ENCODE data around the gene ZNF548. TPM values are rescaled to one million over a fixed set of nuclear protein-coding genes. Genes with fewer than 3 reads are reported as not detected.

Gene ZNF548
- 14.4 TPM for total RNA-seq
- long read RNA-seq, transcript ZNF548-201 (4 exons, 2,115 nt): major isoform, 27 of 29 reads
- long read RNA-seq, partial matches to known transcripts: 0 of 29 reads
- long read RNA-seq, other reads (novel, unspliced or antisense): 0 of 29 reads

DNA sequence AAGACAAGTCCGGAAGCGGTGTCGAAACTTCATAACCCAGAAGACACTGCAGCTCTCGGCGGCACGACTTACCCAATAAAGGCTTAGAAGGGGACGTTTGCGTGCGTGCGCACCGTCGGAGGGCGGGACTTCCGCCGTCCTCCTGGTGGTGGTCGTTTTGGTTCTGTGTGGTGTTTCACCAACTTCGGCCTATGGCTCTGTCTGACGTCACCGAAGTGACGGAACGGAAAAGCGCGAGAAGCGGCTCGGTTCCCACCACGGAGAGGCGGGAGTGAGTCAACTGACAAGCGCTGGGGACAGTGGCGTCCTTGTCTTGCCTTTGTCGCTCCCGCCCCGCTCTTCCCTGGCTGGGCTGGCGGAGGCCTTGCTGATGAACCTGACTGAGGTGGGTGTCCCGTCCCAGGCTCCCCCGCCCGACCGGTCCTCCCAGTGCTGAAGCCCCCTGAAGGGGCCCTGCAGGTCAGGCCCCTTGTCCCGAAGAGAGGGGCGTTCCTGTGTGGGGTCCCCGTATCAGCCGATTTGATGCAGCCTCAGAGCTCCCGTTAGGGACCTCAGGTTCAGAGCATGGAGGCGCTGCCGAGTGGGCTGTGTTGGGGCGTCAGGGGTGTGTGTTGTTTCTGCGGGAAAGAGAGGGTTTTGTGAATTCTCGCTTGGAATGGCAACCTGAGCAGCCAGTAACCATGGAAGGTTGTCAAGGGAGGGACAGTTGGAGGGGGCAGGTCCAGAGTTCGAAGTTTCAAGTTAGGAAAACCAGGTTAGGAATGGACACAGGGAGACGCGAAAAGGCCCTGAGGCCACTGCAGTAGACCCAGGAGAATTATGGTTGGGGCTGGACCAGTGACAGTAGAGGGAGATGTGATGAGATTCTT lies at the start of gene ZNF548:
ZNF548 (plus strand) TSS at position 125 of the 869 bp plus-strand sequence; CDS start at position 371, 246 bp downstream.
- Histone ChIP-seq H3K27me3 (ENCODE audit: low read depth) (no peaks in the 10 kb centered on the region), H3K9me3 (replicated peaks) (peaks cover 19% of the 10 kb centered on the region), H3K27ac (replicated peaks) (peak within 1 kb of the TSS; percentile 92), H3K4me3 (peak within 1 kb of the TSS; percentile 92), H3K36me3 (peaks cover 25% of the 10 kb centered on the region), H3K4me1 (peaks cover 46% of the 10 kb centered on the region)
- DNase-seq: peak; percentile 96
- TF ChIP-seq, protein P1, sequence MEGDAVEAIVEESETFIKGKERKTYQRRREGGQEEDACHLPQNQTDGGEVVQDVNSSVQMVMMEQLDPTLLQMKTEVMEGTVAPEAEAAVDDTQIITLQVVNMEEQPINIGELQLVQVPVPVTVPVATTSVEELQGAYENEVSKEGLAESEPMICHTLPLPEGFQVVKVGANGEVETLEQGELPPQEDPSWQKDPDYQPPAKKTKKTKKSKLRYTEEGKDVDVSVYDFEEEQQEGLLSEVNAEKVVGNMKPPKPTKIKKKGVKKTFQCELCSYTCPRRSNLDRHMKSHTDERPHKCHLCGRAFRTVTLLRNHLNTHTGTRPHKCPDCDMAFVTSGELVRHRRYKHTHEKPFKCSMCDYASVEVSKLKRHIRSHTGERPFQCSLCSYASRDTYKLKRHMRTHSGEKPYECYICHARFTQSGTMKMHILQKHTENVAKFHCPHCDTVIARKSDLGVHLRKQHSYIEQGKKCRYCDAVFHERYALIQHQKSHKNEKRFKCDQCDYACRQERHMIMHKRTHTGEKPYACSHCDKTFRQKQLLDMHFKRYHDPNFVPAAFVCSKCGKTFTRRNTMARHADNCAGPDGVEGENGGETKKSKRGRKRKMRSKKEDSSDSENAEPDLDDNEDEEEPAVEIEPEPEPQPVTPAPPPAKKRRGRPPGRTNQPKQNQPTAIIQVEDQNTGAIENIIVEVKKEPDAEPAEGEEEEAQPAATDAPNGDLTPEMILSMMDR (IDR thresholded peaks at IDR 0.05; ENCODE audit: borderline replicate concordance): peak; percentile 51
- intact Hi-C loops (cut with micrococcal nuclease): no loop called here

GRCh38 chr19:57342582-57342981 lies 47.1 kb upstream of the ZNF548 start:
- H3K4me3 ChIP-seq: no peak overlapping the region
- intact Hi-C loops (cut with micrococcal nuclease): no loop called here
- no peaks in the 10 kb centered on the region for H3K27me3 ChIP-seq (ENCODE audit: low read depth)
- TF ChIP-seq, protein P1 (IDR thresholded peaks at IDR 0.05; ENCODE audit: borderline replicate concordance): no peak
- H3K27ac ChIP-seq (replicated peaks): no peak overlapping the region
- peaks cover 19% of the 10 kb centered on the region for H3K4me1 ChIP-seq
- no peaks in the 10 kb centered on the region for H3K36me3 ChIP-seq
- DNase-seq: no peak
- no peaks in the 10 kb centered on the region for H3K9me3 ChIP-seq (replicated peaks)

DNA sequence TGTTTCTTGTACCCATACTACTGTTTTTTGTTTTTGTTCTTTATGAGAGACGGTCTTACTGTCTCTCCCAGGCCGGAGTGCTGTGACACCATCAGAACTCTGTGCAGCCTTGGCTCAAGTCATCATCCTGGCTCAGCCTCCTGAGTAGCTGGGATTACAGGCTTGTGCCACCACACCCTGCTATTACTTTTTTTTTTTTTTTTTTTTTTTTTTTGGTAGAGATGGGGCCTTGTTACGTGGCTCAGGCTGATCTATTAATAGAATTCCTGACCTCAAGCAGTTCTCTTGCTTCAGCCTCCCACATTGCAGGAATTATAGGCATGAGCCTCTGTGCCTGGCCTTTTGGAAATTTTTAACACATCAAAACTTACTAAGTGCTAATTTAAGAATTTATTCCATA lies 41.5 kb upstream of the ZNF548 start:
- peaks cover 25% of the 10 kb centered on the region for H3K4me1 ChIP-seq
- TF ChIP-seq, protein P1 (IDR thresholded peaks at IDR 0.05; ENCODE audit: borderline replicate concordance): no peak
- H3K36me3 ChIP-seq: peaks cover 8% of the 10 kb centered on the region
- intact Hi-C loops (cut with micrococcal nuclease): no loop called here
- no peak overlapping the region for H3K4me3 ChIP-seq
- H3K9me3 ChIP-seq (replicated peaks): peaks cover 9% of the 10 kb centered on the region
- H3K27me3 ChIP-seq (ENCODE audit: low read depth): no peaks in the 10 kb centered on the region
- H3K27ac ChIP-seq (replicated peaks): no peak overlapping the region
- DNase-seq: no peak

GRCh38 chr19:57350877-57351805 lies 38.5 kb upstream of the ZNF548 start, which contains the start of gene ZNF304:
Gene ZNF304 (plus strand): TSS chr19:57351271. CDS start chr19:57351665, 394 bp downstream.
- Histone ChIP-seq H3K4me1 (peaks cover 47% of the 10 kb centered on the region), H3K9me3 (replicated peaks) (peaks cover 39% of the 10 kb centered on the region), H3K36me3 (peaks cover 38% of the 10 kb centered on the region), H3K4me3 (peak within 1 kb of the TSS; percentile 96), H3K27me3 (ENCODE audit: low read depth) (no peaks in the 10 kb centered on the region), H3K27ac (replicated peaks) (peak within 1 kb of the TSS; percentile 91)
- DNase-seq: peak; percentile 94
- TF ChIP-seq, protein P1 (IDR thresholded peaks at IDR 0.05; ENCODE audit: borderline replicate concordance): no peak
- intact Hi-C loops (cut with micrococcal nuclease): no loop called here

DNA sequence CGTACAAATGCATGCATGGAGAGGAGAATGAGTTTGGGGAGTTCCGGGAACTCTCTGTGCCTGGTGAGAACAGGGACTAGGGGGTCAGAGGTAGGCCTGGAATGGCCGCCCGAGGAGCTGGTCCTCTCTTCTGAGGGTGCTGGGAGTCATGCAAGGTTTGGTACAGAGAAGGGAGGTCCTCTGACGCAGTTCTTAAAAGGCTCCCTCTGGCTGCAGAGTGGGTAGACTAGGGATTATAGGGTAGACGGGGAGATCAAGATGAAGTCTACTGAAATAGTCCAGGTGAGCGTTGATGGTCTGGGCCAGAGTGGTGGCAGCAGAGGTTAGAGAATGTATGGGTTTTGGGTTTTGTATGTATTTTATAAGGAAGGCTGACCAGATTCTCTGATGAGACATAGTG lies 37.8 kb upstream of the ZNF548 start:
- Histone ChIP-seq H3K4me1 (peaks cover 47% of the 10 kb centered on the region), H3K27me3 (ENCODE audit: low read depth) (no peaks in the 10 kb centered on the region), H3K4me3 (peak overlapping the region; percentile 96), H3K9me3 (replicated peaks) (peaks cover 46% of the 10 kb centered on the region), H3K36me3 (peaks cover 46% of the 10 kb centered on the region), H3K27ac (replicated peaks) (peak overlapping the region; percentile 91)
- TF ChIP-seq, protein P1 (IDR thresholded peaks at IDR 0.05; ENCODE audit: borderline replicate concordance): no peak
- intact Hi-C loops (cut with micrococcal nuclease): no loop called here
- DNase-seq: no peak
